PC-3 (cell line): ENCODE data around the gene BUB1.

ENCODE experiments used
- CTCF ChIP-seq: fragments of 300-600 bp; sonication (generic); conservative IDR thresholded peaks from 2 replicates; pipeline ENCODE4 v1.5.1; 2017; ENCODE audit warnings: antibody characterized with exemption, low read depth, mild to moderate bottlenecking, low read length
- EZH2 ChIP-seq: fragments of 300-600 bp; sonication (generic); IDR thresholded peaks from one replicate; pipeline ENCODE4 v1.6.1; 2017; ENCODE audit warnings: antibody characterized with exemption, mild to moderate bottlenecking, low read length; ENCODE audit not compliant: unreplicated experiment

- TF ChIP-seq CTCF (no peak), EZH2 (no peak)
Measured at GRCh38 chr2:110662560-110662959, 15.3 kb downstream of the BUB1 start.
